HG02642 (cell line): ENCODE data around the gene PKHD1.
A peak's percentile ranks its signal among the peaks of the same experiment; 100 is the strongest.
"Not testable (repeated sequence)": the region's sequence is repeated elsewhere in the genome, so short reads cannot be mapped to it uniquely, and the experiment has no call there.

Experiments
- ATAC-seq: cut with Tn5 transposase; IDR thresholded peaks from one replicate; pipeline ENCODE4 v1.9.1; 2021; ENCODE audit warnings: mild to moderate bottlenecking; ENCODE audit not compliant: unreplicated experiment, poor library complexity

PKHD1 gene

GRCh38 chr6:51934098-51934497 is 153.3 kb downstream of the PKHD1 start:
- ATAC-seq: peak; percentile 51

- ATAC-seq: no peak
Measured at GRCh38 chr6:51932956-51933355, 154.5 kb downstream of the PKHD1 start.

- ATAC-seq: no peak
Measured at GRCh38 chr6:51930602-51931001, 156.8 kb downstream of the PKHD1 start.

GRCh38 chr6:51929934-51930574 is 157.4 kb downstream of the PKHD1 start:
- ATAC-seq: no peak

- ATAC-seq: peak; percentile 64
Measured at GRCh38 chr6:51928320-51928719, 159.1 kb downstream of the PKHD1 start.

- ATAC-seq: no peak
Measured at GRCh38 chr6:51927450-51927849, 160.0 kb downstream of the PKHD1 start.

- ATAC-seq: no peak
Measured at GRCh38 chr6:51926125-51926524, 161.3 kb downstream of the PKHD1 start.

- ATAC-seq: not testable (repeated sequence)
Measured at GRCh38 chr6:51922479-51922878, 164.9 kb downstream of the PKHD1 start.

- ATAC-seq: not testable (repeated sequence)
Measured at GRCh38 chr6:51918347-51918746, 169.1 kb downstream of the PKHD1 start.

GRCh38 chr6:51915098-51915497 is 172.3 kb downstream of the PKHD1 start:
- no peak for ATAC-seq

- ATAC-seq: no peak
Measured at GRCh38 chr6:51913265-51913664, 174.1 kb downstream of the PKHD1 start.

- ATAC-seq: no peak
Measured at GRCh38 chr6:51910851-51911250, 176.6 kb downstream of the PKHD1 start.

- no peak for ATAC-seq
Measured at GRCh38 chr6:51908243-51908642, 179.2 kb downstream of the PKHD1 start.

GRCh38 chr6:51901766-51902764 is 185.3 kb downstream of the PKHD1 start:
- ATAC-seq: no peak

GRCh38 chr6:51893366-51893765 is 194.0 kb downstream of the PKHD1 start:
- no peak for ATAC-seq

GRCh38 chr6:51892750-51893149 is 194.7 kb downstream of the PKHD1 start:
- no peak for ATAC-seq

GRCh38 chr6:51892339-51892738 is 195.1 kb downstream of the PKHD1 start:
- ATAC-seq: no peak

- no peak for ATAC-seq
Measured at GRCh38 chr6:51891784-51892183, 195.6 kb downstream of the PKHD1 start.

- ATAC-seq: no peak
Measured at GRCh38 chr6:51887859-51888258, 199.6 kb downstream of the PKHD1 start.

GRCh38 chr6:51885957-51886356 is 201.5 kb downstream of the PKHD1 start:
- no peak for ATAC-seq

GRCh38 chr6:51868591-51869355 is 218.6 kb downstream of the PKHD1 start:
- ATAC-seq: no peak
